C4-2B (cell line): Measurements from ENCODE around the gene DOCK3.

Experiments used
- CTCF ChIP-seq: fragments of 450-650 bp; conservative IDR thresholded peaks from 2 replicates; pipeline ENCODE4 v1.5.1; 2017; ENCODE audit warnings: mild to moderate bottlenecking
- ZFX ChIP-seq: fragments of 450-650 bp; IDR thresholded peaks from 2 replicates; pipeline ENCODE4 v1.6.1; 2017

GRCh38 chr3:50639055-50639494 is 35.7 kb upstream of the DOCK3 start:
- TF ChIP-seq CTCF (no peak), ZFX (no peak)
